Smooth muscle cell (in vitro differentiated cells): ENCODE data around the gene TACC3. TPM values are rescaled to one million over a fixed set of nuclear protein-coding genes. Genes with fewer than 3 reads are reported as not detected.

ENCODE experiments used
- DNase-seq: peaks from one replicate; lab custom pipeline; 2025; ENCODE audit not compliant: unreplicated experiment; lab: John Stamatoyannopoulos, UW
- H2AFZ ChIP-seq: fragments of 200-600 bp; sonication (generic); 2 replicates; pipeline ENCODE4 v1.6.0; 2016; ENCODE audit warnings: antibody characterized with exemption, low read depth, mild to moderate bottlenecking
- H3F3A ChIP-seq: fragments of 200-600 bp; sonication (generic); 2 replicates; pipeline ENCODE4 v1.6.0; 2017; ENCODE audit warnings: antibody characterized with exemption, low read depth
- H3K27ac ChIP-seq: fragments of 200-600 bp; sonication (generic); 2 replicates; pipeline ENCODE4 v1.5.1; 2016; ENCODE audit warnings: low read depth, mild to moderate bottlenecking
- H3K27me3 ChIP-seq: fragments of 200-600 bp; sonication (generic); 2 replicates; pipeline ENCODE4 v1.6.1; 2016; ENCODE audit warnings: low read depth, mild to moderate bottlenecking
- H3K36me3 ChIP-seq: fragments of 200-600 bp; sonication (generic); 2 replicates; pipeline ENCODE4 v1.5.1; 2016; ENCODE audit warnings: low read depth
- H3K4me1 ChIP-seq: fragments of 200-600 bp; sonication (generic); 2 replicates; pipeline ENCODE4 v1.5.1; 2016; ENCODE audit warnings: low read depth
- H3K4me2 ChIP-seq: fragments of 200-600 bp; sonication (generic); 2 replicates; pipeline ENCODE4 v1.6.0; 2016; ENCODE audit warnings: mild to moderate bottlenecking
- H3K4me3 ChIP-seq: fragments of 200-600 bp; sonication (generic); 2 replicates; pipeline ENCODE4 v1.5.1; 2016; ENCODE audit warnings: mild to moderate bottlenecking
- H3K79me2 ChIP-seq: fragments of 200-600 bp; sonication (generic); 2 replicates; pipeline ENCODE4 v1.6.0; 2016; ENCODE audit warnings: low read depth, mild to moderate bottlenecking
- H3K9ac ChIP-seq: fragments of 200-600 bp; sonication (generic); 2 replicates; pipeline ENCODE4 v1.6.0; 2016; ENCODE audit warnings: low read depth
- H3K9me3 ChIP-seq: fragments of 200-600 bp; sonication (generic); replicated peaks from 2 replicates; pipeline ENCODE4 v1.5.1; 2016; ENCODE audit warnings: low read depth
- H4K20me1 ChIP-seq: fragments of 200-600 bp; sonication (generic); 2 replicates; pipeline ENCODE4 v1.6.0; 2016; ENCODE audit warnings: low read depth
- CTCF ChIP-seq: fragments of 200-600 bp; sonication (generic); IDR thresholded peaks from 2 replicates; pipeline ENCODE4 v1.5.1; 2017; ENCODE audit warnings: borderline replicate concordance, mild to moderate bottlenecking, antibody characterized with exemption; ENCODE audit not compliant: insufficient read depth, poor library complexity, severe bottlenecking
- WGBS: methylation state at CpG from one replicate; pipeline ENCODE4 v1.1.7; 2016; ENCODE audit warnings: low lambda C conversion rate; 5-methylcytosine and 5-hydroxymethylcytosine counted together
- polyA plus RNA-seq: library from polyadenylated mRNA; unstranded; fragments of >200 nt; fragmentation: Nextera tagmentation; extraction: Ambion mirVana; gene quantifications from 2 replicates; pipeline ENCODE4 v1.2.1, GENCODE V29; 2016
- total RNA-seq: library from RNA; depleted of rRNA; stranded (reverse); fragments of >200 nt; gene quantifications from 2 replicates; pipeline ENCODE4 v1.2.3, GENCODE V29; 2014

TACC3 gene
- total and polyA plus RNA-seq, 2 experiments from 2014 or later, result 12.5 to 19.4 TPM

GRCh38 chr4:1753697-1754311 is 32.5 kb downstream of the TACC3 start:
- TF ChIP-seq CTCF, result no peak

GRCh38 chr4:1754336-1754735 is 33.0 kb downstream of the TACC3 start:
- 71% methylated on average over 5 of the region's 5 CpGs for WGBS
- Histone ChIP-seq H3F3A (no peaks in the 10 kb centered on the region), H3K27ac (no peak overlapping the region), H3K9me3 (no peaks in the 10 kb centered on the region), H4K20me1 (no peaks in the 10 kb centered on the region), H3K4me2 (no peak overlapping the region), H3K4me3 (no peak overlapping the region), H3K4me1 (peaks cover 8% of the 10 kb centered on the region), H3K36me3 (no peaks in the 10 kb centered on the region), H3K27me3 (no peaks in the 10 kb centered on the region), H3K9ac (no peak overlapping the region), H2AFZ (no peak overlapping the region), H3K79me2 (no peaks in the 10 kb centered on the region)
- no peak for DNase-seq
- TF ChIP-seq CTCF, result no peak

More at GRCh38 chr4:1753697-1754311, 32.5 kb downstream of the TACC3 start:
- peaks cover 8% of the 10 kb centered on the region for H3K4me1 ChIP-seq
- no peaks in the 10 kb centered on the region for H3K27me3 ChIP-seq
- H3K27ac ChIP-seq, result no peak overlapping the region
- H3F3A ChIP-seq, result no peaks in the 10 kb centered on the region
- H2AFZ ChIP-seq, result no peak overlapping the region
- no peaks in the 10 kb centered on the region for H4K20me1 ChIP-seq
- no peaks in the 10 kb centered on the region for H3K9me3 ChIP-seq
- H3K4me3 ChIP-seq, result no peak overlapping the region
- H3K4me2 ChIP-seq, result no peak overlapping the region
- H3K9ac ChIP-seq, result no peak overlapping the region
- WGBS, result 92% methylated on average over 15 of the region's 15 CpGs
- DNase-seq, result no peak
- no peaks in the 10 kb centered on the region for H3K36me3 ChIP-seq
- H3K79me2 ChIP-seq, result no peaks in the 10 kb centered on the region

GRCh38 chr4:1755297-1755696 is 34.0 kb downstream of the TACC3 start:
- Histone ChIP-seq H3K9me3 (no peaks in the 10 kb centered on the region), H2AFZ (no peak overlapping the region), H3K4me1 (peaks cover 12% of the 10 kb centered on the region), H3K9ac (no peak overlapping the region), H3K79me2 (no peaks in the 10 kb centered on the region), H3K27ac (no peak overlapping the region), H3K4me3 (no peak overlapping the region), H3K27me3 (no peaks in the 10 kb centered on the region), H3F3A (no peaks in the 10 kb centered on the region), H4K20me1 (no peaks in the 10 kb centered on the region), H3K4me2 (no peak overlapping the region), H3K36me3 (no peaks in the 10 kb centered on the region)
- DNase-seq, result no peak
- TF ChIP-seq CTCF, result no peak
- WGBS, result 88% methylated on average over 16 of the region's 17 CpGs

- H3K9ac ChIP-seq, result no peak overlapping the region
- no peaks in the 10 kb centered on the region for H3K27me3 ChIP-seq
- H3K79me2 ChIP-seq, result no peaks in the 10 kb centered on the region
- no peak overlapping the region for H3K27ac ChIP-seq
- no peak for TF ChIP-seq CTCF
- H3F3A ChIP-seq, result no peaks in the 10 kb centered on the region
- no peaks in the 10 kb centered on the region for H3K36me3 ChIP-seq
- no peaks in the 10 kb centered on the region for H4K20me1 ChIP-seq
- no peaks in the 10 kb centered on the region for H3K9me3 ChIP-seq
- no peak overlapping the region for H3K4me2 ChIP-seq
- H3K4me3 ChIP-seq, result no peak overlapping the region
- peaks cover 19% of the 10 kb centered on the region for H3K4me1 ChIP-seq
- WGBS, result 90% methylated on average over 17 of the region's 18 CpGs
- DNase-seq, result no peak
- H2AFZ ChIP-seq, result no peak overlapping the region
Observed at GRCh38 chr4:1756079-1756478, 34.8 kb downstream of the TACC3 start.
